ENCODE results near the gene TCAP.

- TF ChIP-seq CTCF (IDR thresholded peaks at IDR 0.05) = no peak
- TF ChIP-seq EZH2 (IDR thresholded peaks at IDR 0.05) = no peak
These were observed 13.1 kb upstream of the TCAP start for GRCh38 chr17:39651923-39652586.

Data from neural progenitor cell (in vitro differentiated cells).